MG63 (cell line): ENCODE measurements around the gene DCAF6. TPM values are rescaled to one million over a fixed set of nuclear protein-coding genes. Genes with fewer than 3 reads are reported as not detected.
"Not testable (repeated sequence)": the region's sequence is repeated elsewhere in the genome, so short reads cannot be mapped to it uniquely, and the experiment has no call there.

Source experiments
- DNase-seq: peaks from one replicate; pipeline ENCODE4 v3.0.0-alpha.2; 2020
- H3K27me3 ChIP-seq: fragments of 250-450 bp; sonication (Bioruptor Pico); 2 replicates; pipeline ENCODE4 v1.5.1; 2020; ENCODE audit warnings: mild to moderate bottlenecking, moderate library complexity
- H3K36me3 ChIP-seq: fragments of 250-450 bp; sonication (Bioruptor Pico); 2 replicates; pipeline ENCODE4 v1.5.1; 2020; ENCODE audit warnings: mild to moderate bottlenecking, moderate library complexity
- H3K4me3 ChIP-seq: fragments of 250-450 bp; sonication (Bioruptor Pico); 2 replicates; pipeline ENCODE4 v1.5.1; 2020; ENCODE audit warnings: mild to moderate bottlenecking, moderate library complexity
- H3K9me3 ChIP-seq: fragments of 250-450 bp; sonication (Bioruptor Pico); 2 replicates; pipeline ENCODE4 v1.5.1; 2020; ENCODE audit warnings: mild to moderate bottlenecking, moderate library complexity
- total RNA-seq: library from RNA; depleted of rRNA; stranded (reverse); fragments of >200 nt; shearing (Covaris generic); gene quantifications from 2 replicates; pipeline ENCODE4 v1.2.3, GENCODE V29; 2014; ENCODE audit warnings: low replicate concordance; rRNA removed

The DCAF6 gene
- total RNA-seq, result 70.1 and 99.3 TPM in 2 replicates

DNA sequence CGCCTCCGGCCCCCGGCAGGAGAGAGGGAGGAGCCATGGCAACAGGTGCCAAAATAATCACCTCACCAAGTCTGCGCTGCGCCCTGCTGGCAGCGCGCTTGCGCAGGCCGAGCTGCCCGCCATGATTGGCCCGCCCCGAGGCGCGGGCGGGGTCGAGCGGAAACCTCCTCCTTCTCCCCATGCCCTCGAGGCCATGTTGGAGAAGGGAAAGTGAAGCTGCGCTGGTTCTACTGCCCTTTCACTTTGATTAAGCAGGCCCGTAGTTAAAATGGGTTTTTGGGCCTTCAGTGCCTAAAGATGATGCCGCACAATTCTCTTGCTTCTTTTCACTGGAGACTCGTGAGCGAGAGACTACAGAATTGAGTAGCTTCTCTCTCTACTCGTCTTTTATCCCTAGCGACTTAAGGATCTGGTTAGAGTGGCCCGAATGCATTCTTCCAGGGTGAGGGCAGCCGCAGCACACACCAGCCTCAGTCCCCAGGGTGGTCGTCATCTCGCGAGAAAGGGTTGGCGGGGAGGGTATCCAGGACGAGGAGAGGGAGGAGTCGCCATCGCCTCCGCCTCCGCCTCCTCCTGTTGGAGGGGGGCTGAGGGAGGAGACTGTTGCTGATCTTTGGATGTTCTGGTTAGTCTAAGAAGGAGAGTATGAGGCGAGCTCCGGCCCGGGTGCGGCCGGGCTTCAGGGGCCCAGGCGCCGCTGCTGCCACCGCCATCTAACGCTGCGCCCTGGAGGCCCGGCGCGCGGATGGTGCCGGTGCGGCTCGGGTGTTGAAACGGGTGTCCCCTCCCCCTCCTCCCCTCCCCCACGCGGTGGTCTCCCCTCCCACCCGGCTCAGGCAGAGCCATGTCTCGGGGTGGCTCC lies at the start of gene DCAF6:
Gene DCAF6 (plus strand): TSS at position 616 of the 862 bp plus-strand sequence. CDS start 229 bp downstream, at position 845.
- peak; percentile 98 for DNase-seq
- no peaks in the 10 kb centered on the region for H3K27me3 ChIP-seq
- no peaks in the 10 kb centered on the region for H3K9me3 ChIP-seq
- peaks cover 8% of the 10 kb centered on the region for H3K36me3 ChIP-seq
- peak within 1 kb of the TSS; percentile 69 for H3K4me3 ChIP-seq

GRCh38 chr1:167887187-167887586 lies 49.3 kb upstream of the DCAF6 start:
- DNase-seq, H3K27me3 ChIP-seq, H3K9me3 ChIP-seq, H3K36me3 ChIP-seq, H3K4me3 ChIP-seq: not testable (repeated sequence)

GRCh38 chr1:167890400-167890799 lies 46.1 kb upstream of the DCAF6 start:
- Histone ChIP-seq H3K9me3 (peaks cover 6% of the 10 kb centered on the region), H3K27me3 (no peaks in the 10 kb centered on the region), H3K36me3 (no peaks in the 10 kb centered on the region), H3K4me3 (no peak overlapping the region)
- no peak for DNase-seq

- Histone ChIP-seq H3K27me3 (no peaks in the 10 kb centered on the region), H3K9me3 (no peaks in the 10 kb centered on the region; the same call in 1 of the 2 replicates), H3K4me3 (no peak overlapping the region), H3K36me3 (no peaks in the 10 kb centered on the region)
- DNase-seq, result no peak
Observed at GRCh38 chr1:167893798-167894197, 42.7 kb upstream of the DCAF6 start.

GRCh38 chr1:167898578-167899222 lies 37.8 kb upstream of the DCAF6 start:
- Histone ChIP-seq H3K27me3 (no peaks in the 10 kb centered on the region), H3K9me3 (no peaks in the 10 kb centered on the region; the same call in 1 of the 2 replicates), H3K36me3 (no peaks in the 10 kb centered on the region), H3K4me3 (no peak overlapping the region)
- no peak for DNase-seq

DNA sequence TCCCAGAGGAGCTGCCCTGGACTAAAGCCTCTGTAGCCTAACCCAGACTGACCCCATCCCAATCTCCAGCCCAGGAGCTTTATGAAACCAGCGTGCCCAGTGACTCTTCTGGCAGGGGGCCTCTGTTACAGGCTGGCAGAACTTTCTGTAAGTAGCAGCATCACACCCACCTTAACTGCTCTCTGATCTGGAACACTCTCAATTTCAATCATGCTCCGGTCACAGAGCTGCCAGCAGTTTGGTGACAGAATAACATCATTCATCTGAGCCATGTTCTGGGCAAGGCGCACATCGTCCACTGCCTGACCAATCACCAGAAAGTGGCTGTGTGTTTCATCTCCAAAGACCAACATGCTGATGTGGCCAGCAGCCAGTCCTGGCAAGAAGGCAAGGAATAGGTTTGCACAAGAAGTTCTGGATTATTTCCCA lies 37.2 kb upstream of the DCAF6 start:
- H3K9me3 ChIP-seq, result no peaks in the 10 kb centered on the region; the same call in 1 of the 2 replicates
- peak; percentile 71 for DNase-seq
- no peaks in the 10 kb centered on the region for H3K27me3 ChIP-seq
- no peak overlapping the region for H3K4me3 ChIP-seq
- no peaks in the 10 kb centered on the region for H3K36me3 ChIP-seq

DNA sequence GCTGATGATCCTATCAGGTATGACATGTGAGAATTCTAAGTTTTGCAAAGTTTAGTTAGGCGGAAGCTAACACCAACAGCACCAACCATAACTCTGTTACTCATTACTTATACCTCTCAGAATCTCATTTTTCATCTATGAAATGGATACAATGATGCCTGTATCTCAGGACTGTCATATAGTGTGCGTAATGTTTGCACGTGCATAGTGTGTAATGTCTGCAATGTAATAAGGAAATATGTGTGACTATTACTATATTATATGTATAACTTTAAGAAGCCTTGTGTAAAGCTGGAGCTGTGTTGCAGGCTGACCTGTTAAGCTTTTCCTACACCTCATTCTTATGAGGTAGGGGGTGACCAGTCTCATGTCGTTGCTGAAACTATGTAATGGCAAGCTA lies 35.6 kb upstream of the DCAF6 start:
- no peak for DNase-seq
- H3K36me3 ChIP-seq, result no peaks in the 10 kb centered on the region
- H3K9me3 ChIP-seq, result no peaks in the 10 kb centered on the region; the same call in 1 of the 2 replicates
- no peak overlapping the region for H3K4me3 ChIP-seq
- H3K27me3 ChIP-seq, result no peaks in the 10 kb centered on the region

GRCh38 chr1:167904652-167905130 lies 31.8 kb upstream of the DCAF6 start:
- Histone ChIP-seq H3K36me3 (no peaks in the 10 kb centered on the region), H3K4me3 (no peak overlapping the region), H3K9me3 (no peaks in the 10 kb centered on the region), H3K27me3 (no peaks in the 10 kb centered on the region)
- DNase-seq, result peak; percentile 70

DNA sequence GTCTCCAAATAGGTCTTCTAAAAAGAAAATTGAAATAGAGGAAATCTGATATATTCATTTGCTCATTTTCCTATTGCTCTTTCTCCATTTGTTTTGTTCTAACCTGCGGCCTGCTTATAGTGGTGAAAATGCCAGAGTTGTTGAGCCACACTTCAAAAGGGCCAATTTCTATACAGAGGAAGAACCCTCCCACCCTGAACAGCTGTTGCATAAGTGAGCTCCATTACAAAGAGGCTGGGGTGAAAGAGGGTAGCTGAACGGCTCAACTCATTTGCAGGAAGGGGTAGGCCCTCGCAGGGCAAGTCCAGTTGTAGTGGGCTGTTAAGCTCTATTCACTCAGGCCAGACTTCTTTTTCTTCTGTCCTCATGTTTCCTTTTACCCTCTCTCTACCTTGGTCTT lies 31.3 kb upstream of the DCAF6 start:
- Histone ChIP-seq H3K27me3 (no peaks in the 10 kb centered on the region), H3K9me3 (no peaks in the 10 kb centered on the region), H3K4me3 (no peak overlapping the region), H3K36me3 (no peaks in the 10 kb centered on the region)
- DNase-seq, result no peak

DNA sequence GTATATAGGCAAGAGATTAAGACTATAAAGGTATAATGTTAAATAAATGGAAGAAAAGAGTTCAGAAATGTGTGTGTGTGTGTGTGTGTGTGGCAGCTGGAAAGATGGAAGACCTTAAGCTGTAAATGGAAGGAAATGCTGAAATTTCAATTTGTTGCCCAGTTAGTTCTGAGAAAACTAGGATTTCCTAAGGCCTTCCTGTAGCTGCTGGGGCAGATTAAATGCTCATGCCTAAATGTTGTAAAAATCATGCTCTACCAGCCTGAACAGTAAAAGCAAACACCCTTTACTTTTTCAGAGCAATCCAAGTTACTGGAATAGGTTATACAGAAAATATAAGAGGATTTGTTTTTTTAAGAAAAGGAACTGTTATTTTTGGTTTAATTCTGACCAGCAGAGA lies 30.8 kb upstream of the DCAF6 start:
- H3K27me3 ChIP-seq, result no peaks in the 10 kb centered on the region
- H3K36me3 ChIP-seq, result no peaks in the 10 kb centered on the region
- no peak for DNase-seq
- H3K4me3 ChIP-seq, result no peak overlapping the region
- no peaks in the 10 kb centered on the region for H3K9me3 ChIP-seq

DNA sequence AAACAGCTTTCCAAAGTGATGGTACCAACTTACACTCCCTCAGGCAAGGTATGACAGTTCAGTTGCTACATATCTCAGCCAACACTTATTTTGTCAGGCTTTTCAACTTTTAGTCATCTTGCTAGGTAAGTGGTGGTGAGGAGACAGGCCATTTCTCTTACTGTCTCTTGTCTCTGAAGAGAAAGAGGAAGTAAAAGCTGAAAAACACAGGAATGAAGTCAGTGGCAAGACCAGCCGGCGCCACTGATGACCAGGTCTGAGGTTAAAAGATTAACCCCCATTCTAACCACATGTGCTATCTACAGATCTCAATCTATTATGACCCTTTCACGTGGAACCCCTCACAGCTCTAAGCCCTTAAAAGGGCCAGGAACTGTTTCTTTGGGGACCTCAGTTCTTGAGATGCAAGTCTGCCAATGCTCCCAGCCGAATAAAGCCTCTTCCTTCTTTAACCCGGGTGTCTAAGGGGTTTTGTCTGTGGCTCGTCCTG lies 26.7 kb upstream of the DCAF6 start:
- Histone ChIP-seq H3K9me3 (no peaks in the 10 kb centered on the region), H3K36me3 (no peaks in the 10 kb centered on the region), H3K27me3 (no peaks in the 10 kb centered on the region), H3K4me3 (no peak overlapping the region)
- no peak for DNase-seq

- Histone ChIP-seq H3K9me3 (no peaks in the 10 kb centered on the region), H3K27me3 (no peaks in the 10 kb centered on the region), H3K4me3 (no peak overlapping the region), H3K36me3 (no peaks in the 10 kb centered on the region)
- DNase-seq, result no peak
Observed at GRCh38 chr1:167910530-167910929, 26.0 kb upstream of the DCAF6 start.

DNA sequence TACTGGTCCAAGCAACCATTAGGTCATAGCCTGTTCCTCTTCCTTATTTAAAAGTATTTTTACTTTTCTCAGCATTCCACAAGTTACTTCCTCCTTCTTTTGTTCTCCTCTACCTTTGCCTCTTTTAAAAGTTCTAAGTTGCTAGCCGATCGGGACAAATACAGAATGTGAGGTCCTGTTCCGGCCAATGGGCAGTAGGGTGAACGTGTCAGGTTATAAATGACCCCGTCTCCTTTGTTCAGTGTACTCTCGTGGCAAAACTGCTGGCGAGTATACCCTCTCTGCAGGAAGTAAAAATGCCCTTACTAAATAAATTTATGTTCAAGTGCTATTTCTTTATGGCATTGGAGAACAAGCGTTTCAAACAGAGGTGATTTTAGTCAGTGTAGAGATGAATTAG lies 25.1 kb upstream of the DCAF6 start:
- Histone ChIP-seq H3K36me3 (no peaks in the 10 kb centered on the region), H3K27me3 (no peaks in the 10 kb centered on the region), H3K9me3 (no peaks in the 10 kb centered on the region), H3K4me3 (no peak overlapping the region)
- DNase-seq, result no peak

GRCh38 chr1:167912294-167912693 lies 24.2 kb upstream of the DCAF6 start:
- no peak overlapping the region for H3K4me3 ChIP-seq
- no peaks in the 10 kb centered on the region for H3K9me3 ChIP-seq
- H3K36me3 ChIP-seq, result no peaks in the 10 kb centered on the region
- no peak for DNase-seq
- no peaks in the 10 kb centered on the region for H3K27me3 ChIP-seq

DNA sequence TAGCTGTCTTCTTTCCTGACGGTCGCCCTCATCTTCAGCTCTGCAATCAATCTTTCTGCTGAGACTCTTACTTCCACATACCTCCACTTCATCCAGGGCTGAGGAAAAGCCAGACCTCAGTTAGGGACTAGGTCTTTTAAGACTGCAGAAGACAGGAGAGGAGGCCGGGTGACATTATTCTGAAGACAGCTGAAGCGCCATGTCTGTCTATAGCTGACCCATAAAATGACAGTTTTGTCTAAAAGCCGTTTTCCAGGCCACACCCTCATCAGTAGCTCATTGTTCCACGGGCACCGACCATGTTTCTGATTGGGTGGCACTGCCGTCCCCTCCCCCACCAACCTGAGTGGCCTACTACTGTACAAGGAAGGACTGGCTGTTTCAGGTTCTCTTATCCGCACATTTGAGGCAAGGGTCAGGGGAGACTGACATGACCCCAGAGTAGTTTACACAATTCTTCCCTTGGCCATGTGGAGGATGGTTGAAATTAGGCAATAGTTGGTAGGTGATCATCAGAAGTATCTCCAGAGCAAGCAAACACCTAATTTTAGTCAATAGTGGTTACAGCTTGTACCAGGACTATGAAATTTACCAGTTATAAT lies 22.5 kb upstream of the DCAF6 start, which contains the start of gene ADCY10:
Gene ADCY10 (minus strand): TSS at position 240 of the 602 bp plus-strand sequence. CDS start 8,994 bp downstream, outside the sequence.
- Histone ChIP-seq H3K9me3 (no peaks in the 10 kb centered on the region), H3K4me3 (no peak within 1 kb of the TSS), H3K36me3 (no peaks in the 10 kb centered on the region), H3K27me3 (no peaks in the 10 kb centered on the region)
- DNase-seq, result no peak

DNA sequence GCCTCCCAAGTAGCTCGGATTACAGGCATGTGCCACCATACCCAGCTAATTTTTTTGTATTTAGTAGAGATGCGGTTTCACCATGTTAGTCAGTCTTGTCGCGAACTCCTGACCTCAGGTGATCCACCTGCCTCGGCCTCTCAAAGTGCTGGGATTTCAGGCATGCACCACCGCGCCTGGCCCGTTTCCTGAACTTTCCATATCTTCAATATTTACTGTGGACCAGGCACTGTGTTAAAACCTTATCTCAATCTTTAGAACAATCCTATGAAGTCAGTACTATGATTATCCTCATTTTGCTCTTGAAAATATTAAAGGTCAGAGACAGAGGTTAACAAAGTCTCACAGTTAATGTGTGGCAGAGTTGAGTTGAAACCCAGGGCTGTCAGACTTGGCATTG lies 20.9 kb upstream of the DCAF6 start:
- no peak overlapping the region for H3K4me3 ChIP-seq
- no peaks in the 10 kb centered on the region for H3K36me3 ChIP-seq
- H3K27me3 ChIP-seq, result no peaks in the 10 kb centered on the region
- no peak for DNase-seq
- no peaks in the 10 kb centered on the region for H3K9me3 ChIP-seq
